Measurements from ENCODE around the gene COL6A6. TPM values are rescaled to one million over a fixed set of nuclear protein-coding genes. Genes with fewer than 3 reads are reported as not detected.

Gene COL6A6
- total RNA-seq, 3 donors from 2014 or later = 0.05 TPM; not detected in 2

- intact Hi-C loops (cut with DNase I, micrococcal nuclease) = no loop called here
- no peaks in the 10 kb centered on the region for H3K4me1 ChIP-seq (ENCODE audit: low read depth)
- no peak for TF ChIP-seq CTCF (IDR thresholded peaks at IDR 0.05)
- ATAC-seq (peak; percentile 44), DNase-seq (no peak)
- H3K36me3 ChIP-seq (ENCODE audit: low read depth) = no peaks in the 10 kb centered on the region
- H3K4me3 ChIP-seq = no peak overlapping the region
- H3K9me3 ChIP-seq = no peaks in the 10 kb centered on the region
Observed at GRCh38 chr3:130480736-130481135, 36.2 kb upstream of the COL6A6 start.

- H3K9me3 ChIP-seq = no peaks in the 10 kb centered on the region
- no peaks in the 10 kb centered on the region for H3K4me1 ChIP-seq (ENCODE audit: low read depth)
- H3K36me3 ChIP-seq (ENCODE audit: low read depth) = no peaks in the 10 kb centered on the region
- TF ChIP-seq CTCF (IDR thresholded peaks at IDR 0.05) = no peak
- ATAC-seq (no peak), DNase-seq (no peak)
- no peak overlapping the region for H3K4me3 ChIP-seq
- intact Hi-C loops (cut with DNase I, micrococcal nuclease) = no loop called here
Observed at GRCh38 chr3:130488288-130488687, 28.7 kb upstream of the COL6A6 start.

- intact Hi-C loops (cut with DNase I, micrococcal nuclease) = no loop called here
- H3K4me1 ChIP-seq (ENCODE audit: low read depth) = no peaks in the 10 kb centered on the region
- H3K4me3 ChIP-seq = no peak overlapping the region
- ATAC-seq (no peak), DNase-seq (no peak)
- H3K9me3 ChIP-seq = no peaks in the 10 kb centered on the region
- H3K36me3 ChIP-seq (ENCODE audit: low read depth) = no peaks in the 10 kb centered on the region
- TF ChIP-seq CTCF (IDR thresholded peaks at IDR 0.05) = no peak
Observed at GRCh38 chr3:130488769-130489450, 28.1 kb upstream of the COL6A6 start.

GRCh38 chr3:130490241-130490640 lies 26.7 kb upstream of the COL6A6 start:
- TF ChIP-seq CTCF (IDR thresholded peaks at IDR 0.05) = no peak
- no peaks in the 10 kb centered on the region for H3K36me3 ChIP-seq (ENCODE audit: low read depth)
- no peaks in the 10 kb centered on the region for H3K9me3 ChIP-seq
- H3K4me1 ChIP-seq (ENCODE audit: low read depth) = no peaks in the 10 kb centered on the region
- DNase-seq = no peak
- no peak overlapping the region for H3K4me3 ChIP-seq
- intact Hi-C loops (cut with DNase I, micrococcal nuclease) = no loop called here
- no peak for ATAC-seq

- no peaks in the 10 kb centered on the region for H3K36me3 ChIP-seq (ENCODE audit: low read depth)
- H3K9me3 ChIP-seq = no peaks in the 10 kb centered on the region
- H3K4me1 ChIP-seq (ENCODE audit: low read depth) = no peaks in the 10 kb centered on the region
- ATAC-seq (no peak), DNase-seq (no peak)
- no peak for TF ChIP-seq CTCF (IDR thresholded peaks at IDR 0.05)
- H3K4me3 ChIP-seq = no peak overlapping the region
- intact Hi-C loops (cut with DNase I, micrococcal nuclease) = no loop called here
Observed at GRCh38 chr3:130491431-130491830, 25.5 kb upstream of the COL6A6 start.

- DNase-seq (no peak), ATAC-seq (no peak)
- no peak for TF ChIP-seq CTCF (IDR thresholded peaks at IDR 0.05)
- no peaks in the 10 kb centered on the region for H3K36me3 ChIP-seq (ENCODE audit: low read depth)
- H3K4me1 ChIP-seq (ENCODE audit: low read depth) = no peaks in the 10 kb centered on the region
- H3K9me3 ChIP-seq = no peaks in the 10 kb centered on the region
- no peak overlapping the region for H3K4me3 ChIP-seq
- intact Hi-C loops (cut with DNase I, micrococcal nuclease) = no loop called here
Observed at GRCh38 chr3:130504701-130505100, 12.3 kb upstream of the COL6A6 start.
